Nephron progenitor cell (in vitro differentiated cells): ENCODE results near the gene VSIR.
A peak's percentile ranks its signal among the peaks of the same experiment; 100 is the strongest.

Experiments used
- DNase-seq: peaks from one replicate; pipeline ENCODE4 v3.0.0; 2021
- H3K27ac Mint-ChIP-seq: 2 replicates; pipeline ENCODE4 v1.8.0; 2021; ENCODE audit warnings: mild to moderate bottlenecking, moderate library complexity, mixed read lengths
- H3K27me3 Mint-ChIP-seq: 2 replicates; pipeline ENCODE4 v1.8.0; 2021; ENCODE audit warnings: mild to moderate bottlenecking, low read depth, mixed read lengths; ENCODE audit not compliant: poor library complexity
- H3K36me3 Mint-ChIP-seq: 2 replicates; pipeline ENCODE4 v1.8.0; 2021; ENCODE audit warnings: low read depth, mixed read lengths
- H3K4me1 Mint-ChIP-seq: 2 replicates; pipeline ENCODE4 v1.8.0; 2021; ENCODE audit warnings: mixed read lengths
- H3K4me3 Mint-ChIP-seq: 2 replicates; pipeline ENCODE4 v1.8.0; 2021; ENCODE audit warnings: mild to moderate bottlenecking, moderate library complexity, mixed read lengths
- H3K9me3 Mint-ChIP-seq: 2 replicates; pipeline ENCODE4 v1.8.0; 2021; ENCODE audit warnings: mild to moderate bottlenecking, moderate library complexity, mixed read lengths
- CTCF ChIP-seq: fragments of 200-600 bp; sonication (generic); IDR thresholded peaks from 2 replicates; pipeline ENCODE4 v1.5.0; 2021; ENCODE audit warnings: antibody characterized with exemption

VSIR gene

GRCh38 chr10:71773221-71773971 lies at the start of gene VSIR:
TSS of gene VSIR (minus strand) at chr10:71773520. CDS start at chr10:71773439, 81 bp downstream.
- Mint-ChIP-seq H3K9me3 (no peaks in the 10 kb centered on the region), H3K4me3 (peak within 1 kb of the TSS; percentile 68), H3K27ac (no peak within 1 kb of the TSS), H3K27me3 (peaks cover 25% of the 10 kb centered on the region), H3K36me3 (no peaks in the 10 kb centered on the region), H3K4me1 (peaks cover 20% of the 10 kb centered on the region)
- peak; percentile 92 for DNase-seq
- TF ChIP-seq CTCF = peak; percentile 84

- Mint-ChIP-seq H3K36me3 (peaks cover 63% of the 10 kb centered on the region), H3K27me3 (no peaks in the 10 kb centered on the region), H3K27ac (peak overlapping the region; percentile 26), H3K4me3 (no peak overlapping the region), H3K4me1 (peaks cover 10% of the 10 kb centered on the region), H3K9me3 (no peaks in the 10 kb centered on the region)
- TF ChIP-seq CTCF = no peak
- DNase-seq = no peak
Observed at GRCh38 chr10:71821909-71822763, 48.8 kb upstream of the VSIR start.

- TF ChIP-seq CTCF = no peak
- H3K4me3 Mint-ChIP-seq = no peak overlapping the region
- no peak for DNase-seq
Observed at GRCh38 chr10:71820966-71821365, 47.6 kb upstream of the VSIR start.

GRCh38 chr10:71819985-71820384 lies 46.7 kb upstream of the VSIR start:
- Mint-ChIP-seq H3K27ac (no peak overlapping the region), H3K27me3 (no peaks in the 10 kb centered on the region), H3K4me3 (no peak overlapping the region), H3K36me3 (peaks cover 63% of the 10 kb centered on the region), H3K9me3 (no peaks in the 10 kb centered on the region), H3K4me1 (peaks cover 9% of the 10 kb centered on the region)
- no peak for DNase-seq
- TF ChIP-seq CTCF = no peak

More at GRCh38 chr10:71820966-71821365, 47.6 kb upstream of the VSIR start:
- Mint-ChIP-seq H3K9me3 (no peaks in the 10 kb centered on the region), H3K36me3 (peaks cover 64% of the 10 kb centered on the region), H3K4me1 (peaks cover 11% of the 10 kb centered on the region), H3K27ac (peak overlapping the region; percentile 29), H3K27me3 (no peaks in the 10 kb centered on the region)

- Mint-ChIP-seq H3K27me3 (no peaks in the 10 kb centered on the region), H3K36me3 (peaks cover 66% of the 10 kb centered on the region), H3K4me1 (peaks cover 10% of the 10 kb centered on the region), H3K27ac (no peak overlapping the region), H3K4me3 (no peak overlapping the region), H3K9me3 (no peaks in the 10 kb centered on the region)
- DNase-seq = no peak
- no peak for TF ChIP-seq CTCF
Observed at GRCh38 chr10:71819441-71819861, 46.1 kb upstream of the VSIR start.
